PFSK-1 (cell line): Measurements from ENCODE around the gene AHDC1.

ENCODE experiments used
- REST ChIP-seq, 2 experiments: IDR thresholded peaks; 2 replicates each; pipeline versions ENCODE4 v1.6.1 to v1.8.0; 2011 to 2012; ENCODE audit warnings: low read depth in 2 of 2, low read length in 2 of 2, control low read depth in 1 of 2, inconsistent platforms in 1 of 2, mild to moderate bottlenecking in 1 of 2, moderate library complexity in 1 of 2; ENCODE audit not compliant: insufficient read depth in 1 of 2
- SIN3A ChIP-seq: IDR thresholded peaks from 2 replicates; pipeline ENCODE4 v1.6.1; 2012; ENCODE audit warnings: mild to moderate bottlenecking, low read length, moderate library complexity, borderline replicate concordance; ENCODE audit not compliant: insufficient read depth

GRCh38 chr1:27536010-27536757 lies 67.8 kb downstream of the AHDC1 start:
- TF ChIP-seq SIN3A (no peak), REST (IDR thresholded peaks at IDR 0.05; ENCODE audit: insufficient read depth in 1 of 2, low read depth in 2 of 2, low read length in 2 of 2) (no peak)
